ENCODE data around the gene DOCK2.
"Not testable (repeated sequence)": the region's sequence is repeated elsewhere in the genome, so short reads cannot be mapped to it uniquely, and the experiment has no call there.

Gene DOCK2

GRCh38 chr5:169736653-169737052 is 99.6 kb downstream of the DOCK2 start:
- Histone ChIP-seq H3K9ac (ENCODE audit: low read length) (no peak overlapping the region), H3K27me3 (ENCODE audit: control insufficient read depth, insufficient read depth, low read length) (no peaks in the 10 kb centered on the region), H3K27ac (ENCODE audit: low read depth, low read length) (no peak overlapping the region), H3K4me3 (ENCODE audit: low read length) (no peak overlapping the region), H3K36me3 (ENCODE audit: control insufficient read depth, insufficient read depth, low read length) (no peaks in the 10 kb centered on the region), H3K4me1 (ENCODE audit: control insufficient read depth, insufficient read depth, low read length) (no peaks in the 10 kb centered on the region)

- Histone ChIP-seq H3K27me3 (ENCODE audit: control insufficient read depth, insufficient read depth, low read length) (no peaks in the 10 kb centered on the region), H3K4me3 (ENCODE audit: low read length) (no peak overlapping the region), H3K27ac (ENCODE audit: low read depth, low read length) (no peak overlapping the region), H3K4me1 (ENCODE audit: control insufficient read depth, insufficient read depth, low read length) (no peaks in the 10 kb centered on the region), H3K36me3 (ENCODE audit: control insufficient read depth, insufficient read depth, low read length) (no peaks in the 10 kb centered on the region), H3K9ac (ENCODE audit: low read length) (no peak overlapping the region)
Observed at GRCh38 chr5:169740435-169740834, 103.4 kb downstream of the DOCK2 start.

- Histone ChIP-seq H3K27ac (ENCODE audit: low read depth, low read length) (no peak overlapping the region), H3K9ac (ENCODE audit: low read length) (no peak overlapping the region), H3K27me3 (ENCODE audit: control insufficient read depth, insufficient read depth, low read length) (no peaks in the 10 kb centered on the region), H3K4me1 (ENCODE audit: control insufficient read depth, insufficient read depth, low read length) (no peaks in the 10 kb centered on the region), H3K4me3 (ENCODE audit: low read length) (no peak overlapping the region), H3K36me3 (ENCODE audit: control insufficient read depth, insufficient read depth, low read length) (no peaks in the 10 kb centered on the region)
Observed at GRCh38 chr5:169742771-169743296, 105.8 kb downstream of the DOCK2 start.

- Histone ChIP-seq H3K36me3 (ENCODE audit: control insufficient read depth, insufficient read depth, low read length) (no peaks in the 10 kb centered on the region), H3K9ac (ENCODE audit: low read length) (no peak overlapping the region), H3K4me3 (ENCODE audit: low read length) (no peak overlapping the region), H3K27me3 (ENCODE audit: control insufficient read depth, insufficient read depth, low read length) (no peaks in the 10 kb centered on the region), H3K27ac (ENCODE audit: low read depth, low read length) (no peak overlapping the region), H3K4me1 (ENCODE audit: control insufficient read depth, insufficient read depth, low read length) (no peaks in the 10 kb centered on the region)
Observed at GRCh38 chr5:169744336-169744735, 107.3 kb downstream of the DOCK2 start.

GRCh38 chr5:169745441-169746146 is 108.5 kb downstream of the DOCK2 start:
- no peak overlapping the region for H3K9ac ChIP-seq (ENCODE audit: low read length)
- no peak overlapping the region for H3K4me3 ChIP-seq (ENCODE audit: low read length)
- H3K36me3 ChIP-seq (ENCODE audit: control insufficient read depth, insufficient read depth, low read length), result no peaks in the 10 kb centered on the region
- H3K27ac ChIP-seq (ENCODE audit: low read depth, low read length), result no peak overlapping the region
- no peaks in the 10 kb centered on the region for H3K27me3 ChIP-seq (ENCODE audit: control insufficient read depth, insufficient read depth, low read length)
- no peaks in the 10 kb centered on the region for H3K4me1 ChIP-seq (ENCODE audit: control insufficient read depth, insufficient read depth, low read length)

- H3K4me3 ChIP-seq (ENCODE audit: low read length), result no peak overlapping the region
- no peaks in the 10 kb centered on the region for H3K27me3 ChIP-seq (ENCODE audit: control insufficient read depth, insufficient read depth, low read length)
- no peak overlapping the region for H3K27ac ChIP-seq (ENCODE audit: low read depth, low read length)
- no peaks in the 10 kb centered on the region for H3K36me3 ChIP-seq (ENCODE audit: control insufficient read depth, insufficient read depth, low read length)
- no peaks in the 10 kb centered on the region for H3K4me1 ChIP-seq (ENCODE audit: control insufficient read depth, insufficient read depth, low read length)
- H3K9ac ChIP-seq (ENCODE audit: low read length), result no peak overlapping the region
Observed at GRCh38 chr5:169746147-169746694, 109.1 kb downstream of the DOCK2 start.

- no peaks in the 10 kb centered on the region for H3K36me3 ChIP-seq (ENCODE audit: control insufficient read depth, insufficient read depth, low read length)
Observed at GRCh38 chr5:169748174-169748573, 111.1 kb downstream of the DOCK2 start.

GRCh38 chr5:169749295-169749694 is 112.2 kb downstream of the DOCK2 start:
- H3K4me3 ChIP-seq (ENCODE audit: low read length), result no peak overlapping the region
- no peaks in the 10 kb centered on the region for H3K36me3 ChIP-seq (ENCODE audit: control insufficient read depth, insufficient read depth, low read length)
- no peaks in the 10 kb centered on the region for H3K27me3 ChIP-seq (ENCODE audit: control insufficient read depth, insufficient read depth, low read length)
- no peak overlapping the region for H3K9ac ChIP-seq (ENCODE audit: low read length)
- no peaks in the 10 kb centered on the region for H3K4me1 ChIP-seq (ENCODE audit: control insufficient read depth, insufficient read depth, low read length)
- no peak overlapping the region for H3K27ac ChIP-seq (ENCODE audit: low read depth, low read length)

More at GRCh38 chr5:169748174-169748573, 111.1 kb downstream of the DOCK2 start:
- Histone ChIP-seq H3K4me1 (ENCODE audit: control insufficient read depth, insufficient read depth, low read length) (no peaks in the 10 kb centered on the region), H3K27me3 (ENCODE audit: control insufficient read depth, insufficient read depth, low read length) (no peaks in the 10 kb centered on the region), H3K27ac (ENCODE audit: low read depth, low read length) (no peak overlapping the region), H3K4me3 (ENCODE audit: low read length) (no peak overlapping the region), H3K9ac (ENCODE audit: low read length) (no peak overlapping the region)

GRCh38 chr5:169751490-169751889 is 114.4 kb downstream of the DOCK2 start:
- Histone ChIP-seq H3K4me1 (ENCODE audit: control insufficient read depth, insufficient read depth, low read length) (no peaks in the 10 kb centered on the region), H3K9ac (ENCODE audit: low read length) (no peak overlapping the region), H3K27ac (ENCODE audit: low read depth, low read length) (no peak overlapping the region), H3K4me3 (ENCODE audit: low read length) (no peak overlapping the region), H3K27me3 (ENCODE audit: control insufficient read depth, insufficient read depth, low read length) (no peaks in the 10 kb centered on the region), H3K36me3 (ENCODE audit: control insufficient read depth, insufficient read depth, low read length) (no peaks in the 10 kb centered on the region)

- not testable (repeated sequence) for H3K36me3 ChIP-seq (ENCODE audit: control insufficient read depth, insufficient read depth, low read length); H3K27me3 ChIP-seq (ENCODE audit: control insufficient read depth, insufficient read depth, low read length); H3K4me3 ChIP-seq (ENCODE audit: low read length); H3K9ac ChIP-seq (ENCODE audit: low read length); H3K27ac ChIP-seq (ENCODE audit: low read depth, low read length); H3K4me1 ChIP-seq (ENCODE audit: control insufficient read depth, insufficient read depth, low read length)
Observed at GRCh38 chr5:169752566-169752965, 115.5 kb downstream of the DOCK2 start.

GRCh38 chr5:169753795-169754194 is 116.7 kb downstream of the DOCK2 start:
- H3K27ac ChIP-seq (ENCODE audit: low read depth, low read length), result no peak overlapping the region
- H3K9ac ChIP-seq (ENCODE audit: low read length), result no peak overlapping the region
- H3K27me3 ChIP-seq (ENCODE audit: control insufficient read depth, insufficient read depth, low read length), result no peaks in the 10 kb centered on the region
- no peak overlapping the region for H3K4me3 ChIP-seq (ENCODE audit: low read length)
- no peaks in the 10 kb centered on the region for H3K36me3 ChIP-seq (ENCODE audit: control insufficient read depth, insufficient read depth, low read length)
- H3K4me1 ChIP-seq (ENCODE audit: control insufficient read depth, insufficient read depth, low read length), result no peaks in the 10 kb centered on the region

GRCh38 chr5:169754737-169755136 is 117.7 kb downstream of the DOCK2 start:
- Histone ChIP-seq H3K4me1 (ENCODE audit: control insufficient read depth, insufficient read depth, low read length) (no peaks in the 10 kb centered on the region), H3K4me3 (ENCODE audit: low read length) (no peak overlapping the region), H3K36me3 (ENCODE audit: control insufficient read depth, insufficient read depth, low read length) (no peaks in the 10 kb centered on the region), H3K9ac (ENCODE audit: low read length) (no peak overlapping the region), H3K27me3 (ENCODE audit: control insufficient read depth, insufficient read depth, low read length) (no peaks in the 10 kb centered on the region), H3K27ac (ENCODE audit: low read depth, low read length) (no peak overlapping the region)

Data from rectal smooth muscle tissue (tissue), 1 donor.